WI38 (cell line): Measurements from ENCODE around the gene TBC1D3.
"Not testable (repeated sequence)": the region's sequence is repeated elsewhere in the genome, so short reads cannot be mapped to it uniquely, and the experiment has no call there.

Experiments
- H3K4me3 ChIP-seq: 2 replicates; pipeline ENCODE4 v1.5.1; 2011; ENCODE audit warnings: low read depth, mild to moderate bottlenecking, control low read depth, low read length

Gene TBC1D3

DNA sequence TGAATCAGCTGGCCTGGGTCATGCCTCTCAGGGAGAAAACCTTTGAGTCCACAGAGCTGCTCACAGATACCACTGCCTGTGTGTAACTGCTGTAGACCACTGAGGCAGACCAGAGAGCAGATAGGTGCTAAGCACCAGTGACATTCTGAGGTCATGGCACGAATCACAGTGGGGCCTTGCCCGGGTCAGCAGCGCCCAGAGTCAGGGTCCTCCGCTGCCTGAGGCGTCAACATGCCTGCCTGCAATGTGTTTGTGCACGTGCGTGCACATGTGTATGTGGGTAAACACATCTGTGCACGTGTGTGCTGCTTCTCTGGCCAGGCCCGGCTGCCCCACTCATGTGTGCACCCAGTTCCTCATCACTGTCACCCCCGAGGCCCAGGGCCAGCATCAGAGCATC, at the start of gene TBC1D3:
TSS of gene TBC1D3 (minus strand) at position 101 of the 400 bp plus-strand sequence. CDS start 1,526 bp downstream, outside the sequence.
- H3K4me3 ChIP-seq, result not testable (repeated sequence)

DNA sequence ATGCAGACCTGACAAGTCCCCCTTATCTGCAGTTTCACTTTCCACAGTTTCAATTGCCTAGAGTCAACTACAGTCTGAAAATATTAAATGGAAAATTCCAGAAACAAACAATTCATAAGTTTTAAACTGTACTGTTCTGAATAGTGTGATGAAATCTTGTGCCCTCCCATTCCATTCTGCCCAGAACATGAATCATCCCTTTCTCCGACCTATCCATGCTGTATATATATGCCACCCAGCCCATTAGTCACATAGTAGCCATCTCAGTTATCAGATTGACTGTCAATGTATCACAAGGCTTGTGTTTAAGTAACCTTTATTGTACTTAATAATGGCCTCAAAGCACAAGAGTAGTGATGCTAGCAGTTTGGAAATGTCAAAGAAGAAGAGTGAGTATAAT, 40.4 kb upstream of the TBC1D3 start:
- H3K4me3 ChIP-seq, result not testable (repeated sequence)

DNA sequence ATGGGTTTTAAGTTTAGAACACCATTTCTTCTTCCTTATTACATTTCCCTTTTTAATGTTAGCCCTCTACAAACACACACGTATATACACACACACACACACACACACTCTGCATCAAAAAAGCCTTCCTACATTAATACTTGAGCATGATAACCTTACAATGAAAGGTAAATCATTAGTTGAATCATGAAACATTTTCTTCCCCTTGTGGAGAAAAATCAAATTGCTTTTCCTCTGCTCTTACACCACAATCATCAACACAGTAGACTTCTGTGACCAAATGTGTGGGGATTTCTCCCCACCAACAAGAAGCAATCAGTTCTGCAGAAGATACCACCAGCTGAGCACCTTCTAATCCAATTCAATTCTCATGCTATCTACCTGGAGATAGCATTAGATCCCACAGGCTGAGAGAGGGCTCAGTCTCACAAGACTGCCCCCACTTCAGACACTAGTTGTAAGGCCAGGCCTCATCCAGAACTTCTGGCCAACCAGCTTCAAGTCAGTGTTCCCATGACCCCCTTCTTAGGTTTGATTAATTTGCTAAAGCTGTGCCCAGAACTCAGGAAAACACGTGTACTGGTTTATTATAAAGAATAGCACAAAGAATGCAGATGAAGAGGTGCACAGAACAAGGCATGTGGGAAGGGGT, 33.6 kb upstream of the TBC1D3 start:
- H3K4me3 ChIP-seq, result not testable (repeated sequence)

DNA sequence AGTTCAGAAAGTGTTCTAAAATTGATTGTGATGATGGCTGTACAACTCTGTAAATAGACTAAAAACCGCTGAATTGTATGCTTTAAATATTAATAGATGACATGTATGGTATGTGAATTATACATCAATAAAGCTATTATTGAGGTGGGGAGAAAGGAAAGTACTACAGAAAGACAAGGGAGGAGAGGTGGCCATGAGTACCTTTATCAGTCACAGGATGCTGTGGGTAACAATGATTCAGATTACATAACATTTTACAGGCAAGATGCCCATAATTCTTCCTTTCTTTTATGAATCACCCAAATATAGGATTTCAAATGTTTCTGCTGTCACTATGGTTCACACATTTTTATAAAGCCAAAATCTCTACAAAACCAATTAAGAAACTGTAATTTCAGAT, 28.5 kb upstream of the TBC1D3 start:
- H3K4me3 ChIP-seq, result not testable (repeated sequence)

DNA sequence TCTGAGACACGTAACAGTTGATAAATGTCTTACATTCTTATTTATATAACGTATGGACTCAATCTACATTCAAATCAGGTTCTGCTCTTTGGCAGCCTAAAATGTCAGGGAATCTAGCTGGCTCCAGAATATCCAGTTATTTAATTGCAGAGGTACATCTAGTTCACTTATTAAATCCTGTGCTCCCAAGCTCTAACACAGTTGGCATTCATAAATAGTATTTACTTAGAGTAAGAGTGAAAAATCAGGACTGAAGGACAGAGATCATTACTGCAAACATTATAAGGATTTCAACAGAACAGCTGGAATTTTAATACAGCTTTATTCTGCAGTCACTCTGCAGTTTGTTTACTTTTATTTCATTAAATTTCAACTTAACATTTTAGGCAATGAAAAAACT, 7.9 kb upstream of the TBC1D3 start:
- not testable (repeated sequence) for H3K4me3 ChIP-seq

DNA sequence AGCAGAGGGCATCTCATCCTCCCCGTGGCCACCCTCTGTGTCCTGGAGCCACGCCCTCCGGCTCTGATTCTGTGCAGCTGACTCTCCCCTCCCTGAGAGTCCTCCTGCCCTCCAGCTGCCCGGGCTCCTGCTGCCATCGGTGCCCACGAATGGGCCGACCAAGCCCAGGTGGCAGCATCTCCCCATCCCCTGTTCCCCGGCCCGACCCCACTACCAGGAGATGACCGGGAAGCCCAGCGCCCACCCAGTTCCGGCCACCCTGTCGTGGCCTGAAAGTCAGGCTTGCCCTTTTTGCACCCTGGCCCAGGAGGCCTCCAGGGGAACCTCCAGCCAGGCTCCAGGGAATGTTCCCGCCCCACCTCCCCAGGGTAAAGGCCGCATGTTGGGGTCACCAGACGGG, 57.5 kb downstream of the TBC1D3 start:
- H3K4me3 ChIP-seq, result not testable (repeated sequence)
